WI38 (cell line): ENCODE results near the gene TMEM132D.

Experiments used
- H3K4me3 ChIP-seq: 2 replicates; pipeline ENCODE4 v1.5.1; 2011; ENCODE audit warnings: low read depth, mild to moderate bottlenecking, control low read depth, low read length
- CTCF ChIP-seq: IDR thresholded peaks from 2 replicates; pipeline ENCODE4 v1.5.1; 2012; ENCODE audit warnings: low read depth, mild to moderate bottlenecking, control low read depth, low read length

Gene TMEM132D

GRCh38 chr12:129503802-129504201 is 400.0 kb downstream of the TMEM132D start:
- TF ChIP-seq CTCF: no peak
- H3K4me3 ChIP-seq: no peak overlapping the region

- no peak overlapping the region for H3K4me3 ChIP-seq
- TF ChIP-seq CTCF: no peak
Observed at GRCh38 chr12:129496226-129496625, 407.6 kb downstream of the TMEM132D start.

- H3K4me3 ChIP-seq: no peak overlapping the region
- TF ChIP-seq CTCF: no peak
Observed at GRCh38 chr12:129494766-129495165, 409.1 kb downstream of the TMEM132D start.

- no peak overlapping the region for H3K4me3 ChIP-seq
- no peak for TF ChIP-seq CTCF
Observed at GRCh38 chr12:129494260-129494659, 409.6 kb downstream of the TMEM132D start.

GRCh38 chr12:129489100-129489676 is 414.6 kb downstream of the TMEM132D start:
- no peak overlapping the region for H3K4me3 ChIP-seq
- TF ChIP-seq CTCF: no peak

GRCh38 chr12:129486931-129487330 is 416.9 kb downstream of the TMEM132D start:
- TF ChIP-seq CTCF: no peak
- H3K4me3 ChIP-seq: no peak overlapping the region

- no peak overlapping the region for H3K4me3 ChIP-seq
- no peak for TF ChIP-seq CTCF
Observed at GRCh38 chr12:129483111-129483893, 420.5 kb downstream of the TMEM132D start.
